ENCODE data around the gene PDE6G.

GRCh38 chr17:81659038-81659437 is 2.7 kb upstream of the PDE6G start:
- TF ChIP-seq JUND (IDR thresholded peaks at IDR 0.05) (no peak), RAD21 (IDR thresholded peaks at IDR 0.05) (no peak), ATF3 (IDR thresholded peaks at IDR 0.05) (no peak), CTCF (IDR thresholded peaks at IDR 0.05; ENCODE audit: low read depth, low read length, missing input control) (no peak), MAX (IDR thresholded peaks at IDR 0.05) (no peak)
